ENCODE data around the gene CPSF4L.
A peak's percentile ranks its signal among the peaks of the same experiment; 100 is the strongest.
"Not testable (repeated sequence)": the region's sequence is repeated elsewhere in the genome, so short reads cannot be mapped to it uniquely, and the experiment has no call there.

Gene CPSF4L

GRCh38 chr17:73265646-73266640, 4.3 kb upstream of the CPSF4L start:
- DNase-seq (ENCODE audit: low spot score): no peak
- TF ChIP-seq CTCF (IDR thresholded peaks at IDR 0.05; ENCODE audit: extremely low read depth, missing control alignments): no peak

- DNase-seq (ENCODE audit: low spot score): not testable (repeated sequence)
Observed at GRCh38 chr17:73264448-73264847, 2.8 kb upstream of the CPSF4L start.

- no peak for DNase-seq (ENCODE audit: low spot score)
- no peak for TF ChIP-seq CTCF (IDR thresholded peaks at IDR 0.05; ENCODE audit: extremely low read depth, missing control alignments)
Observed at GRCh38 chr17:73262676-73263642, 1.3 kb upstream of the CPSF4L start.

- no peak for DNase-seq (ENCODE audit: low spot score)
- no peak for TF ChIP-seq CTCF (IDR thresholded peaks at IDR 0.05; ENCODE audit: extremely low read depth, missing control alignments)
Observed at GRCh38 chr17:73261952-73262675, 434 bp upstream of the CPSF4L start.

- no peak for TF ChIP-seq CTCF (IDR thresholded peaks at IDR 0.05; ENCODE audit: extremely low read depth, missing control alignments)
- no peak for DNase-seq (ENCODE audit: low spot score)
Observed at GRCh38 chr17:73257516-73257915, 4.2 kb downstream of the CPSF4L start.

- no peak for TF ChIP-seq CTCF (IDR thresholded peaks at IDR 0.05; ENCODE audit: extremely low read depth, missing control alignments)
- no peak for DNase-seq (ENCODE audit: low spot score)
Observed at GRCh38 chr17:73256220-73256619, 5.5 kb downstream of the CPSF4L start.

GRCh38 chr17:73255671-73256181, 6.0 kb downstream of the CPSF4L start:
- peak; percentile 94 for TF ChIP-seq CTCF (IDR thresholded peaks at IDR 0.05; ENCODE audit: extremely low read depth, missing control alignments)
- peak; percentile 73 for DNase-seq (ENCODE audit: low spot score)

All from GM20000 (cell line).